H1 (cell line): ENCODE results near the gene NMT1. TPM values are rescaled to one million over a fixed set of nuclear protein-coding genes. Genes with fewer than 3 reads are reported as not detected.

Experiments
- CTCF ChIP-seq, 3 experiments: IDR thresholded peaks; 1 replicate in 2 of 3; 2 replicates in 1 of 3; pipeline versions ENCODE4 v1.5.1 to v1.6.1; 2011; ENCODE audit warnings: low read length in 3 of 3, mild to moderate bottlenecking in 3 of 3, inconsistent platforms in 2 of 3, low read depth in 1 of 3, moderate library complexity in 1 of 3; ENCODE audit not compliant: insufficient read depth in 1 of 3; ENCODE audit errors: control extremely low read depth in 1 of 3
- POLR2AphosphoS5 ChIP-seq: IDR thresholded peaks from 2 replicates; pipeline ENCODE4 v1.6.1; 2011; ENCODE audit warnings: low read depth, low read length
- RAD21 ChIP-seq, 2 experiments: IDR thresholded peaks in 1 of 2; conservative IDR thresholded peaks in 1 of 2; 2 replicates each; pipeline ENCODE4 v1.6.1; 2011; ENCODE audit warnings: low read depth in 2 of 2, low read length in 2 of 2, improper control_type of control experiment in 1 of 2, inconsistent platforms in 1 of 2, mild to moderate bottlenecking in 1 of 2, moderate library complexity in 1 of 2
- polyA plus RNA-seq, 7 experiments: library from polyadenylated mRNA; depleted of rRNA in 3 of 7; stranded (reverse) in 5 of 7; unstranded in 2 of 7; fragments of >200 nt in 5 of 7; fragments of 200-250 nt in 2 of 7; gene quantifications; 1 replicate in 5 of 7; 2 replicates in 1 of 7; 4 replicates in 1 of 7; pipeline versions ENCODE4 v1.2.1 to v1.2.3, GENCODE V29; 2011 to 2013; ENCODE audit warnings: missing spikeins in 2 of 7, mixed read lengths in 2 of 7
- total RNA-seq: library from RNA; stranded (reverse); fragmentation: NEBNext Ultra II Directional; extraction: Animal tissue kit (Norgen Biotek cat#: 25700); gene quantifications from 2 replicates; pipeline ENCODE4 v1.2.1, GENCODE V29; 2021

Gene NMT1
- total and polyA plus RNA-seq, 2 of the 8 experiments (the other 6 are each of a cell fraction or from before 2014, with no cell fraction given): 42.9 to 149 TPM

GRCh38 chr17:45149037-45149668 is 88.0 kb downstream of the NMT1 start (continued):
- TF ChIP-seq RAD21 (IDR thresholded peaks at IDR 0.05 in 1 of 2, conservative IDR thresholded peaks at IDR 0.05 in 1 of 2; ENCODE audit: low read depth in 2 of 2, low read length in 2 of 2): peak; percentile 61 to 68
- TF ChIP-seq CTCF (IDR thresholded peaks at IDR 0.05; ENCODE audit: control extremely low read depth in 1 of 3, insufficient read depth in 1 of 3, low read depth in 1 of 3, low read length in 3 of 3): peak; percentile 79 to 90 (median 86)
- TF ChIP-seq POLR2AphosphoS5: no peak; the same call in 1 of the 2 replicates
